ENCODE measurements around the gene MPPED1. TPM values are rescaled to one million over a fixed set of nuclear protein-coding genes. Genes with fewer than 3 reads are reported as not detected.

The MPPED1 gene
- total RNA-seq, 4 donors from 2014 or later: not detected

DNA sequence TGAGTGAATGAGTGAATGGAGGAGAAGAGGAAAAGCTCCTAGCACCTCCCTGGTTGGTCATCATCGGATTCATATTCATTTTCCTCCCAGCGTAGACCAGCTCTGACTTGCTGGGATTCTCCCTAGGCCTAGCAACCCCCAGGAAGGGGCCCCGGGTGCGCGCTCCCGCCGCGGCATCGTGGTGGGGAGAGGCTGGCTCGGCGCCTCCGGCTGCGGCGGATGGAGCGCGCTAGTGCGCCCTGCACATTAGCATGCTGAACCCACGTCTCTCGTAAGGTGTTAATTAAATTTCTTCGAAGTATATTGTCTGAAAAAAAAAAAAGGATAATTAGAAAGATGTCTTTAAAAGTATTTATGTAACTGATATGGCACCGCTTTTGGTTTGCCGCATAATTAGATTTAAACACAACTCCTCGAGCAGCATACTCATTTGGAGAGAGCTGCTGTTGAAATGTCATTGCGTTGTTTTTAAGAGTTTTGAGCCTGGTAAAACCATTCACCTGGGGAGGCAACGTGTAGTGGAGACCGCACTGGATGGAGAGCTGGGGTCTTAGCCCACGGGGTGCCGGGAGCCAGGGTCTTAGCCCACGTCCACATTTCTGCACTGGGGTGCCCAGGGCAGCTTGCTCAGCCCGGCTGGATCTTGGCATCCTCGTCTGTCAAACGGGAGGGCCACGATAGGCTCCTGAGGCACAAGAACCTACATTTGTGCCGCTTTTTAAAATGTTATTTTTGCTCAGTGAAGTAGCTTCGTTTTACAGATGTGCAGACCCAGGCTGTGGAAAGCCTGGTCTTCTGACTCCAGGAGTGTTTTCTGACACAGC is 21.8 kb downstream of the MPPED1 start:
- TF ChIP-seq, protein P1, sequence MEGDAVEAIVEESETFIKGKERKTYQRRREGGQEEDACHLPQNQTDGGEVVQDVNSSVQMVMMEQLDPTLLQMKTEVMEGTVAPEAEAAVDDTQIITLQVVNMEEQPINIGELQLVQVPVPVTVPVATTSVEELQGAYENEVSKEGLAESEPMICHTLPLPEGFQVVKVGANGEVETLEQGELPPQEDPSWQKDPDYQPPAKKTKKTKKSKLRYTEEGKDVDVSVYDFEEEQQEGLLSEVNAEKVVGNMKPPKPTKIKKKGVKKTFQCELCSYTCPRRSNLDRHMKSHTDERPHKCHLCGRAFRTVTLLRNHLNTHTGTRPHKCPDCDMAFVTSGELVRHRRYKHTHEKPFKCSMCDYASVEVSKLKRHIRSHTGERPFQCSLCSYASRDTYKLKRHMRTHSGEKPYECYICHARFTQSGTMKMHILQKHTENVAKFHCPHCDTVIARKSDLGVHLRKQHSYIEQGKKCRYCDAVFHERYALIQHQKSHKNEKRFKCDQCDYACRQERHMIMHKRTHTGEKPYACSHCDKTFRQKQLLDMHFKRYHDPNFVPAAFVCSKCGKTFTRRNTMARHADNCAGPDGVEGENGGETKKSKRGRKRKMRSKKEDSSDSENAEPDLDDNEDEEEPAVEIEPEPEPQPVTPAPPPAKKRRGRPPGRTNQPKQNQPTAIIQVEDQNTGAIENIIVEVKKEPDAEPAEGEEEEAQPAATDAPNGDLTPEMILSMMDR (IDR thresholded peaks at IDR 0.05; ENCODE audit: low read depth): no peak

DNA sequence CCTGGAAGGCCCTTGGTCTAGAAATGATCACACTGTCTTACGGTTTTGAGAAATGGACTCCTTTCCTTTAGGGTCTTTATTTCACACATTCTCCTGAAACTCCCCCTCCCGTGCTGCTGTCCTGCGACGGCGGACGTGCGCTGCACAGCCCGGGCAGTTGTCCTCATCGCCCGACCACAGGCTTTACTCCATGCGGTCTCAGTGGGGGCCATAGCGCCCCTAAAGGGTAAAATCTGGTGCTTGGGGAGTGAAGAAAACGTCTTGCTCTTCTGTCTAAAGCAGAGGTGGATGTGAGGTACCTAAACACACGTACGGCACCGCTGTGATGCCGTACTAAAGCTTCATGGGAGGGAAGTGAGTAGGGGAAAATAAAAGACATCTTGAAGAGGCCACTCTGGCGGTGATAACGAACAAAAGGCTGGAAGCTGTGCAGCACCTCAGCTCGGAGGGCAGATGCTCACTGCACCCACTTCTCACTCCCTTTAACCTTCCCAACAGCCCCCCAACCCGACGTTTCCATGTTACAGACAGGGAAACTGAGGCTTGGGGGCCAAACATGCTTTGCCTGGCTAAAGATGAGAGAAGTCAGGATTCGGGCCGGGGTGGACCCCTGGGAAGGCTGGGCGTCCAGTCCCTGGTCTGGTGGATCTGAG is 22.6 kb downstream of the MPPED1 start:
- TF ChIP-seq, protein P1 (IDR thresholded peaks at IDR 0.05; ENCODE audit: low read depth): no peak

DNA sequence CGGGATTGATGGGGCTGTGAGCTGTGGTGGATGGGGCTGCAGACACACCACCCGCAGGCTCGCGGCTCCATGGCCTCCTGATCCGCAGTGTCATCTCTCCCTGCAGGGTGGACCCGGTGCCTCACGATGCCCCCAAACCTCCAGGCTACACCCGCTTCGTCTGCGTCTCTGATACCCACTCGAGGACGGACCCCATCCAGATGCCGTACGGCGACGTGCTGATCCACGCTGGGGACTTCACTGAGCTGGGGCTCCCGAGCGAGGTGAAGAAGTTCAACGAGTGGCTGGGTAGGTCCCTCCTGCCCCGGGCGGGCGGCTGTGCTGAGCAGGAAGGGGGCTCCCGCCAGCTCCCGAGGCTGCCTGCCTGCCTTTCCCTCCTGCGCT is 23.1 kb downstream of the MPPED1 start:
- TF ChIP-seq, protein P1 (IDR thresholded peaks at IDR 0.05; ENCODE audit: low read depth): no peak

DNA sequence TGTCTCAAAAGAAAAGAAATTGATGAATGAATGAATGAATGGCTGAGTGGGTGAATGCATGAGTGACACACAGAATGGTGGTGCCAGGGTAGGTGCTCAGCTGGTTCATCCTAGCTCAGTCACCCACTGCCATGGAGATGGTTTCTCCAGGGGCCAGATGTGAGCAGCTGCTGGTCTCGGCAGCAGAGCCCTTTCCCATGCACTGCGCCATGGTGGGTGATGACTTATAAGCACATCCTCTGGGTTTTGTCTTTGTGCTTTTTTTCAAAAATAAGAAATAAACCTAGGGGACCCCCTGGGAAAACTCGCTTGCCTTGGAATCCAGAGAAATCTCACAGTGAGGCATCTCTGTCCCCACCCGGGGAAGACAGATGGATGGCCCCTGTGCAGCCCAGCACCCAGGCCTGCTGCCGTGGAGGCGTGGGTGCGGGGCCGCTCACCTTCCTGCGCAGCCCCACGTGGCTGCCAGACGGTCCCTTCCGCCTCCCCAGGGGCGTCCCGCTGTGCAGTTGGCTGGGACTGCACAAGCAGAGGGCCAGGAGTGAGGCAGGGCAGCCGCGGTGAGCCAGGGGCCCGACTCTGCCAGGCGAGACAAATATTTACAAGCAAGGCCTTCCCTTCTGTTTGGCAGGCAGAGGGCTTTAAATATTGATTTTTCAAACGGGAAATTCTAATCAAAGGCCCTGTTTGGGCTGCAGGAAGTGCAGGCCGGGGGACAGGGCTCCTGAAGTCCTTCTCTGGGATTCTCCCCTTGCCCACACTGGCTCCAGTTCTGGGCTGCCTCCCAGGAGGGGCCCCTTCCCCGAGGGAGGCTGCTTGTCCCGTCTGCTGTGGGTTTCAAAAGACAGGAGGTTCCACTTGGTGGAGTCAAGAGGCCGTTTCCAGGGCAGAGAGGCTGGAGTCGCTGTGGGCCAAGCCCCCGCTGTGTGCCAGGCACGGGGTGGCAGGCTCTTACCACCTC is 24.3 kb downstream of the MPPED1 start:
- TF ChIP-seq, protein P1 (IDR thresholded peaks at IDR 0.05; ENCODE audit: low read depth): no peak

DNA sequence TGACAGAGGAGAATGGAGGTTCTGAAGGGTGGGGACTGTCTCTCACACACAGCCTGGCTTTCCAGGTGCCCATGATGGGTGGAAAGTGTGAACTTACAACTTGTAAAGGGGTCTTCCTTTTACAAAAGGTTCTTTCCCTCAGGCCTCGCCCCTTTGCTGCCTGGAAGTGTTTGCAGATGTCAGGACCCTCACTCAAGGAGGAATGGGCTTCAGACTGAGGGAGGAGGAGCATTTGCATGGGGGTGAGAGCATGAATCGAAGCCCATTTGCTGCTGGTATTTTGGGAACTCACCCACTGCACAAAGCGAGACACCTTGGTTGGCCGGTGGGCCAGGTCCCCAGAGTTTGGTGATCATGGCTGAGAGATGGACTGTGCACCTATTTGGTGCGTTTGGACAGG is 25.1 kb downstream of the MPPED1 start:
- TF ChIP-seq, protein P1 (IDR thresholded peaks at IDR 0.05; ENCODE audit: low read depth): no peak

DNA sequence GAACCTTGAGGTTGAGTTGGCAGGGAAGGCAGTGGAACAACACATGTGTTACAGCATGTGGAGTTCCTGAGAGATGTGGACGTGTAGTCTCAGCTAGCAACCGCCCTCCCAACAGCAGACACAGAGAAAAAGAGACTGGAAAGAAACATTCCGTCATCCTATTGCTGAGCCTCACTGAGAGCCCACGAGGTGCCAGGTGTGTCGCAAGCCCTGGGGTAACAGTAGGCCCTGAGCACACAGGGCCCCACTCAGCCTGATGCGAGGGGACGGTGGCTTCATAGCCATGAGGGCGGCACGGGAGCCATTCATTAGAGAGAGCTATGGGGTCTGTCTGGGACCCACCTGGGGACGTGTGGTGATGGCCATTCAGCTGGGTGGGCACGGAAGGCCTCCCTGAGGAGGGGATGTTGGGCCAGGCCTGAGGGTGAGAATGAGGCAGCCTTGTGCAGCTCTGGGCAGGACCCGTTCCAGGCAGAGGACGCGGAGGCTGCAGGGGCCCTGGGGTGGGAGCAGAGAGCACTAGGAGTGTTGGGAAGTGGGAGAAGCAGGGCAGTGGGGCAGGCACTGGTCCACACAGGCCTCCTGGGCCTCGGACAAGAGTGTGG is 26.2 kb downstream of the MPPED1 start:
- TF ChIP-seq, protein P1 (IDR thresholded peaks at IDR 0.05; ENCODE audit: low read depth): no peak
